Measurements from ENCODE around the gene UGT3A1. TPM values are rescaled to one million over a fixed set of nuclear protein-coding genes. Genes with fewer than 3 reads are reported as not detected.
"Not testable (repeated sequence)": the region's sequence is repeated elsewhere in the genome, so short reads cannot be mapped to it uniquely, and the experiment has no call there.

The UGT3A1 gene
- total RNA-seq, 1 experiment from 2014 or later, result not detected

GRCh38 chr5:35987776-35988175 lies 3.4 kb downstream of the UGT3A1 start:
- no peak for DNase-seq (ENCODE audit: low read depth)

- no peak for DNase-seq (ENCODE audit: low read depth)
These were observed 11.5 kb downstream of the UGT3A1 start for GRCh38 chr5:35979715-35980114.

GRCh38 chr5:35976859-35977258 lies 14.3 kb downstream of the UGT3A1 start:
- DNase-seq (ENCODE audit: low read depth), result not testable (repeated sequence)

DNA sequence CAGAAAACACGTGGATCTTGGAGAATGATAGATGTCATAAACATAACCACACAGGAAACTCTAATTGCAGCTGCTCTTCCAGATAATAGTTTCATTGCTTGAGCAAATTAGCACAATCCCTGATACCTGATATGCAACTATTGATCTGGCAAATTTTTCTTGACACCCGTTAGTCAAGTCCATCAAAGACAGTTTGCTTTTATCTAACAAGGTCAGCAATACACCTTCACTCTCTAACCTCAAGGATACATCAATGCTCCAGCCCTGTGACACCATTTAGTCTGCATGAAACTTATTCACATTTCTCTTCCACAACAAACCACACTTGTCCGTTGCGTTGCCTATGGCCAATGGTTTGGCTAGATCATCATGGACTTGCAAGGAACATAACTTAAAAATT lies 16.6 kb downstream of the UGT3A1 start:
- no peak for DNase-seq (ENCODE audit: low read depth)

GRCh38 chr5:35971878-35972210 lies 19.3 kb downstream of the UGT3A1 start:
- no peak for DNase-seq (ENCODE audit: low read depth)

DNA sequence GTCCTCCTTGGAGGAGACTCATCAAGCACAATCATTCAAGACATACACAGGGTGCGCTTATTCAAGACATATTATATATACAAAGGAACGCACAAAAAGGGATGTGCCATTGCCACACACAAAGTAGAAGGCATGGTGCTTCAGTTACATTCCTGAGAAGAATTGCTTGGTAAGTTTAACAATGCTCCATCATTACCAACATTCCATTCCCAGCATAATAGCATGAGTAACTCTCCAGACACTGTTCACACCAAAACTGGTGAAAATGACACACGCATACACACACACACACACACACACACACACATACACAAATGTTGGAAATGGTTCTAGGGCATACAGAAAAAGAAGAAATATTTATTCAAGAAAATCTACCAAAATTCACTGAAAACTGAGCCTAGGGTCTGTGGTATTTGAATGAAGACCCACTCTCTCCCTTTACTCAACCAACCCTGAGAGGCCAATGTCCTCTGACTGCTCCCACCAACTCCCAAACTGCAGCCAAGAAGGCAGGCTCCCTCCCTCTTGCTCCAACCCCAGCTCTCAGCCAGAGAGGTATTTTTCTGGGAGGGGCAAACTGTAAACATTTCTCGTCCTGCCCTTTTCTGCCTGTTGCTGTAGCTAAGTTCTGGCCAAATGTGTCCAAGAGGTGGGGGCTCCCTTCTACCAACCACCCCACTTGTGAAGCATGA lies 19.9 kb downstream of the UGT3A1 start:
- DNase-seq (ENCODE audit: low read depth), result no peak

- DNase-seq (ENCODE audit: low read depth), result no peak
These were observed 27.8 kb downstream of the UGT3A1 start for GRCh38 chr5:35963381-35963843.

GRCh38 chr5:35960328-35960727 lies 30.9 kb downstream of the UGT3A1 start:
- no peak for DNase-seq (ENCODE audit: low read depth)

DNA sequence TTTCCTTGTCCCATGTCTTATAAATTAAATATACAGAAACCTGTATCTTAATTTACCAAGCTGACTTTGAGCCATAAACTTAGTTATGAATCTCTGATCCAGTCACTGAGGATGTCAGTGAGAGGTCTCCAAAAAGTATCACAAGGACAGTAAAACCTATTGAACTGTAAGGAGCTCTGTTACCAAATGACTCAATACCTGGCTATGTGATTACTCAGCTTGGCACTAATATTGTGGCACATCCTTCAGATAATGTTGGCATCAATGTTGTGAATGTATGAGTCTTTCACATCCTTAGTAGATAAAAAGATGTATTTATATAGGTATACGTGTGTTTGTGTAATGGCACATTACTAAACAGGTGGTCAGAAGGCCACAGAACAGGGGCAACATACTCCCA lies 34.8 kb downstream of the UGT3A1 start:
- no peak for DNase-seq (ENCODE audit: low read depth)

- no peak for DNase-seq (ENCODE audit: low read depth)
These were observed 37.0 kb downstream of the UGT3A1 start for GRCh38 chr5:35954175-35954574.

DNA sequence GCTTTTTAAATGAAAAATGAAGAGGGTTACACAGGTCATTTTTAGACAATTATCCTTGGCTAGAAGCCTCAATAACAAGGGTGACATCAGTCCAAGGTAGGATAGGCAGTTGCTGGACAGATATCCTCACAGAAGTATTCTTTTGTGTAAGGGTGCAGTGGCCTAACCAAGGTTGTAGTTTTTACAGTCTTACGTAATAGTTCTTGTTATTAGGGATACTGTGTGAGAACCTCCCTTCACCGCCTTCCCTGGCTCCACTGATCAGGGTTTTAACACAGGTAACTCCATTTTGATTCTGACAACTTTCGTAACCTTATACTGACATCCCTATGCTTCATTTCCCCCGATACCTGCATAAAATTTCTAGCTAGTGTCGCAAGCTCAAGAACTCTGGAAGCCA lies 44.1 kb downstream of the UGT3A1 start:
- no peak for DNase-seq (ENCODE audit: low read depth)

- no peak for DNase-seq (ENCODE audit: low read depth)
These were observed 51.6 kb downstream of the UGT3A1 start for GRCh38 chr5:35939639-35940038.

DNA sequence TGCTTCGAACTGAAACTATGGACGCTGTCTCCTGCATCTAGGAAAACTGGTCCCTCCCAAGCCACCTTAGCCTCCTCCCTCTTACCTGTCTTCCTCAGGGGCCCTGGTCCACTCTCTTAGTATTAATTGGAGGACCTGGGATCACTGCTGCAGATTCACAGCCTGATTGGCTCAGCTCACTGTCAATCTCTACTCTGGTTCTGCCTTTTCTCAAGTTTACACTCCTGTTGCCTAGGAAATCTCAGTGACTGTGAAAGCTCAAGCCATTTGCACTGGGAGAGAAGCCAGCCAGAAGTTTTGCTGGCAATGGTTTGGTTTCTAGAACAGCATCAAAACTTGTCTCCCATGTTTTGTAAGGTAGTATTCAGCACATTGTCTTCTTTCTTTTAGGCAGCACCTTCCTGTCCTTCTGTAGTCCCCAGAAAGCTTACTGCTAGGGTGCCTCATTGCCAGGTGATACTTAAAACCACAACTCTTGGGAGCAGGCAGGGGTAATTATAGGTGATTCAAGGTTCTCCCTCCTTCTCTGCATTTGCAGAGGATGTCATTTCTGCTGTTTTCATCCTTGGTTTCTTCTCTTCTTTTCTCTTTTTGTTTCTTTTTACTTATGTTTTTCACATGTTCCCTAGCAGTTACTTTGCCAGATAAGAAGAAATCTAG lies 52.5 kb downstream of the UGT3A1 start, which contains the start of gene CAPSL:
Gene CAPSL (minus strand): TSS at position 55 of the 660 bp plus-strand sequence. CDS start 17,502 bp downstream, outside the sequence.
- DNase-seq (ENCODE audit: low read depth), result no peak

- peak; percentile 57 for DNase-seq (ENCODE audit: low read depth)
These were observed 64.7 kb downstream of the UGT3A1 start for GRCh38 chr5:35926389-35927051.

DNA sequence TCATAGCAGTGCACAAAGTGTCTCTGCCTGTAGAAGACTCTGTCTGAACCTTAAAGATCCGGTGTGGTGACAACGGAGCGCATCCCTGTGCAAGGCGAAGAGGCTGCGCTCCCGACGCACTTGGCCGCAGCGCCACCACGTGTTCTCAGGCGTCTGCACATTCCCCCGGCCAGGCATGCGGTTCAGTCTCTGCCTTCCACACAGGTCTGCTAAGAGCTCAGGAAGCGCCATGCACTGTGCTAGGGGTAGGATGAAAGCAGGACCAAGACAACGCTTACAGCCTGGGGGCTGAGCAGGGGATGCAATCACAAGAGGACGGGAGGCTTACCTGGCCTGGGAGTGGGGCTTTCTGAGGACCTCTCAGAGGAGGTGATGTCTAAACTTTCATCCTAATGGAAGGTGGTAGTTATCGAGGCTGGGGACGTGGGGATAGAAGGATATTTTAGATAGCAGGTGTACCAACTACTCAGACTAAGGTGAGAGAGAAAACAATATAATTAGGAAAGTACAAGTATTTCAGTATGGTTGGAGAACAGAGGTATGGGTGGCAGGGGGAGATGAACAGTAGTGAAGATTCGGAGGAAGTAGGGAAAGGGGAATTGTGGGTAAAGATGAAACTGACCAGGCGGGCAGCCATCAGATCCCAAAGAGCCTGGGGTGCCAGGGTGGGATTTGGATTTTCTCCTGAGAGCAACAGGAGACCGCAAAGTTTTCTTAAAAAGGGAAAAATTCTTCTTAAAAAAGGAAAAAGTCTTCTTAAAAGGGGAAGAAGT lies 66.1 kb downstream of the UGT3A1 start:
- peak; percentile 78 for DNase-seq (ENCODE audit: low read depth)

DNA sequence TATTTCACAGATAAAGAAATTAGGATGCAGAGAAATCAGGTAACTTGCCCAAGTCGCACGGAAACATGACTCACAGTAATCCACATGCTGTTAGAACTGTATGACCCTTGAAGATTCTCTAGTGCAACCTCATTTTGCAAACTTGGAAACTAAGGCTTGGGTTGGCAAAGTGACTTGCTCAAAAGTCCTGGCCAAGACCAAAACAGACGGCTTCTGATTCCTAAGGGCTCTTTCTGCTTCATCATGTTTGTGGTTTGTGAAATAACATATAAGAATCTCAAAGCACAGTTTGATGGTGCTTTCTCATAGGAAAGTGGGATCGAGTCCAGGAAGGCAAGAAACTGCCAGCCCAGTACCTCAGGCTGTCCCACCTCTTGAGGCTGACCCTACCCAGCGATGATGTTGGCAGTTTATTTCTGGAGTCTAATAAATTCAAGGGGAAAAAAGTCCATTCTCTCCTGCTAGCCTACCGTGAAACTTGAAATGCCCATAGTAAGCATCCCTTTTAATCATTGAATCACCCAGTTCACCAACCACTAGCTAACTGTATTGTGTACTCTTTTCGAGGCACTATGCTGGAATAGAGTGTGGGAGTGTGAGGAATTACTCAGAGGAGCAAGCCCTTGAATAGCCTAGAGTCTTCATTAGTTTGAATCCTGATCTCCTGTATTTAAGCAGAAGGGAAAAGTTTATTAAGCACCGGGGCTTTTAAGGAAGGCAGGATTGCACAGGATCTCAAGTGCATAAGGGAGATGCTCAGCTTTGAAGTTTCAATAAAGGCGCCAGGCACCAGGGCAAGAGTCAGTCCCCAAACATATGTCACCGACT lies 66.9 kb downstream of the UGT3A1 start:
- DNase-seq (ENCODE audit: low read depth), result peak; percentile 17

DNA sequence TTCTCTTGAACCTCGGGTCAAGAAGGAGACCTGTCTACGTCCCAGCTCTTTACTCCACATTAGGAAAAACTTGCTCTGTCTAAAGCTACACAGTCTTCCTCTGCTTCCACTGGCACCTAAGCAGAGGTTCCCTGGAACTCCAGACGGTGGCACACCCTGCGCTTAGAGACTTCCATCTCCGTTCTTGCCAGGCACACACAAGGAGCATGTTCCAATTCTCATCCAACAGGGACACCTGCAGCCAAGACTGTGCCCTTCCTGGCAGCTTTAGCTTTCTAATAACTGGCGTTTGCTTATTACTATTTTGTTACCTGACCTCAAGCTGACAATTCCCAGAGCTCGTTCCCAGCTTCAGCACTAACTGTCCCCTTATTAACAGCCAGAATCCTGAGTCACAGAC lies 68.7 kb downstream of the UGT3A1 start:
- DNase-seq (ENCODE audit: low read depth), result peak; percentile 11

DNA sequence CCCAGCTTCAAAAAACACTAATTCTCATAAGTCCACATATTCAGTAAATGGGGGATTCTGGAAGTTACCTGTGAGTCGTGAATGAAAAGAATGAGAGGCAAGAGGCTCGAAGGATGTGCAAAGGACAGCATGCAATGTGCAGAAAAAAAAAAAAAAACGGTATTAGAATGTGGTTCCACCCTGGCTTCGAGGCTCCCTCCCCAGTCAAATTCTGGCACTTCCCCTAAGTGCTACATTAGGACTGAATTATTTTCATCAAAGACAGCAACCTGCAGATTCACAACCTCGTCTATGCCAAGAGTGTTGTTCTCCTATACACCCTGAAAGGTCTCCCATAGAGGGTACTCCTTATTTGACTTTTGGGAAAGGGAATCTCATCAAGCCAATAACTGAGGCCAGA lies 69.3 kb downstream of the UGT3A1 start:
- DNase-seq (ENCODE audit: low read depth), result no peak

DNA sequence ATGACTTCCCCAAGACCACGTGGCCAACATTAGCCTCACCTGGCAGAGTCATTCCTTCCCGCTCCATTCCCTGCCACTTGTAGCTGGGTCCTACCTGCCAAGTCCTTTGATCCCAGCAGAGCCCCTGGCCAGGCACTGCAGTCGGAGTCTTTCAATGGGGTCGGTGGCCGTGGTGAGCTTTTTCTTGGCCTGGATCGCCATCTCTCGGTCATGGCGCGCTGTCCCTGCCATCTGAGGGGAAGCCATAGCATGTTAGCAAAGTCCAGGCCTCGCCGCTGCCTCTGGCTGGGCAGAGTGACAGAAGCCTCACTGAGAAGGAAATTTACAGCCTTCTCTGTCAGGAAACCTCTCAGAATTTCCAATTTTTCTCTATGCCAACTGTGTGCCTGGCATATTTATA lies 70.3 kb downstream of the UGT3A1 start:
- DNase-seq (ENCODE audit: low read depth), result peak; percentile 39

- DNase-seq (ENCODE audit: low read depth), result peak; percentile 12
These were observed 72.0 kb downstream of the UGT3A1 start for GRCh38 chr5:35919191-35919590.

GRCh38 chr5:35908814-35909213 lies 82.4 kb downstream of the UGT3A1 start:
- DNase-seq (ENCODE audit: low read depth), result no peak

All from Daoy (cell line).